Gastrocnemius medialis (tissue), 4 donors: ENCODE measurements around the gene OR4C11.

Source experiments
- CTCF ChIP-seq, 5 experiments: fragments of 450-650 bp in 3 of 5; fragments of 200-600 bp in 2 of 5; sonication (generic) in 2 of 5; IDR thresholded peaks in 4 of 5; conservative IDR thresholded peaks in 1 of 5; 1 replicate in 4 of 5; 2 replicates in 1 of 5; pipeline ENCODE4 v1.5.1; 2016 to 2019; ENCODE audit warnings: antibody characterized with exemption in 5 of 5, mild to moderate bottlenecking in 3 of 5, moderate library complexity in 3 of 5
- POLR2A ChIP-seq, 2 donors: fragments of 450-650 bp; IDR thresholded peaks; one replicate each; pipeline ENCODE4 v1.6.1; 2017; ENCODE audit warnings: antibody characterized with exemption in 2 of 2, mild to moderate bottlenecking in 2 of 2, moderate library complexity in 2 of 2

DNA sequence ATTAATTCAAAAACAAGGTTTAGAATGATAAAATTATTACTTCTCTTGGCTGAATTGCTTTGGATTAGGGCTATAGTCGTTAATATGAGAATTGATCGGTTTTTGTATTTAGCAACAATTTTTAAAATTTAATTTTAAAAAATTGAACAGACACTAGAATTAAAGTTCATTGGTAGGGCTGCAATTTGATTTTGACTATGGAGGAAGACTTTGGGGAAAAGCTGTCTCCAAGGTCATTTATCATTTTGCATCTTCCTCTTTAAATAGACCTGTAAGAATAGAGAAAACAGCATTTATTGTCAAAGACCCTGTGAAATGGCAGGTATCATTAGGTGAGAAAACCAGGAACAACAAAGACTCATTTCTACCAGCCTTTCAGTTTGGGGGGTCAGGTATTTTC is 40.6 kb upstream of the OR4C11 start, which contains the start of gene OR4S2:
- no peak for TF ChIP-seq POLR2A (IDR thresholded peaks at IDR 0.05)
- no peak for TF ChIP-seq CTCF (IDR thresholded peaks at IDR 0.05 in 4 of 5, conservative IDR thresholded peaks at IDR 0.05 in 1 of 5)
